ENCODE results near the gene ODF4.

Gene ODF4

DNA sequence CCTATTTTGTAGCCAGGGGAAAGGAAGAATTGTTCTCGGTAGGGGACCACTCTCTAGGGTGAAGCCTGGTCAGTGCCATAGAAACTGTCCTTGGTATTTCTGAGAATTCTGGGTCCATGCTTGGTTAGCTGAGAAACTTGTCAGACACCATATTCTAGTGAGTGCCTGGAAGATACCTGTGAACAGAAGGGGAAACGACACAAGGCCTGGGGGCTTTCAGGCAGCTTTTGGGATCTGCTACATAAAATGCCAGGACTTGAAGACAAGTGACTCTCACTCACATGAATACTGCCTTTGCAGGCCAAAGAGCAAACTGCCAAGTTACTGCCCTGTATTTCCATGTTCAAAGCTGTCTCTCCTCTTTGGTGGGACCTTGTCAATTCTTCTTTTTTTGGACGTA lies 18.3 kb downstream of the ODF4 start:
- TF ChIP-seq TCF4 (CRISPR knock-in tag; IDR thresholded peaks at IDR 0.05; ENCODE audit: borderline replicate concordance) = no peak
- TF ChIP-seq TOX (CRISPR knock-in tag; IDR thresholded peaks at IDR 0.05; ENCODE audit: borderline replicate concordance) = no peak
- TF ChIP-seq TSHZ2 (CRISPR knock-in tag; IDR thresholded peaks at IDR 0.05) = no peak
- TF ChIP-seq, protein P1, sequence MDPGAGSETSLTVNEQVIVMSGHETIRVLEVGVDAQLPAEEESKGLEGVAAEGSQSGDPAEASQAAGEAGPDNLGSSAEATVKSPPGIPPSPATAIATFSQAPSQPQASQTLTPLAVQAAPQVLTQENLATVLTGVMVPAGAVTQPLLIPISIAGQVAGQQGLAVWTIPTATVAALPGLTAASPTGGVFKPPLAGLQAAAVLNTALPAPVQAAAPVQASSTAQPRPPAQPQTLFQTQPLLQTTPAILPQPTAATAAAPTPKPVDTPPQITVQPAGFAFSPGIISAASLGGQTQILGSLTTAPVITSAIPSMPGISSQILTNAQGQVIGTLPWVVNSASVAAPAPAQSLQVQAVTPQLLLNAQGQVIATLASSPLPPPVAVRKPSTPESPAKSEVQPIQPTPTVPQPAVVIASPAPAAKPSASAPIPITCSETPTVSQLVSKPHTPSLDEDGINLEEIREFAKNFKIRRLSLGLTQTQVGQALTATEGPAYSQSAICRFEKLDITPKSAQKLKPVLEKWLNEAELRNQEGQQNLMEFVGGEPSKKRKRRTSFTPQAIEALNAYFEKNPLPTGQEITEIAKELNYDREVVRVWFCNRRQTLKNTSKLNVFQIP (CRISPR knock-in tag; IDR thresholded peaks at IDR 0.05; ENCODE audit: borderline replicate concordance, low read depth) = no peak
- TF ChIP-seq ZNF565 (CRISPR knock-in tag; conservative IDR thresholded peaks at IDR 0.05; ENCODE audit: low read depth) = no peak
- TF ChIP-seq ZNF8 (CRISPR knock-in tag; IDR thresholded peaks at IDR 0.05) = no peak
- TF ChIP-seq PPARA (CRISPR knock-in tag; IDR thresholded peaks at IDR 0.05; ENCODE audit: borderline replicate concordance) = no peak
- no peak for TF ChIP-seq CSDC2 (CRISPR knock-in tag; IDR thresholded peaks at IDR 0.05)
- no peak for TF ChIP-seq ESRRG (CRISPR knock-in tag; IDR thresholded peaks at IDR 0.05)
- TF ChIP-seq GLIS3 (CRISPR knock-in tag; IDR thresholded peaks at IDR 0.05) = no peak
- no peak for TF ChIP-seq ISL1 (CRISPR knock-in tag; IDR thresholded peaks at IDR 0.05)
- ATAC-seq = no peak

DNA sequence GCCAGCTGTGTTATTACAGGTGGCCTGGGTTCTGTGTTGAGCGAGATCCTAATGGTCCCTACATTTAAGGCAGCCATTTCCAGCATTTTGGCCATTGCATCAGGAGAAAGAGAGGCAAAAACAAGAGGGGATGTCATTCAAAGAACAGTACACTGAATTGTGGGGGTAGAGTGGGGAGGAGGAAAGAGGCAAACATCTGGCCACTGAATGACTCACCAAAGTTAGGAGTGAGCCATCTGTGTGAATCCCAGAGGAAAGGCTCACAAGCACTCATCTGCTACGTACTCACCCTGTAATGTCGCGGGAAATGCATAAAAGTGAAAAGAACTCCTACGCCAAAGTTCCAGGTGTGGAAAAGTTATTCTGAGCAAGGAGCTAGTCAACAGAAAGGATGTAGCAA lies 20.1 kb downstream of the ODF4 start:
- peak; percentile 61 for ATAC-seq
- TF ChIP-seq ARNTL (CRISPR knock-in tag; IDR thresholded peaks at IDR 0.05; ENCODE audit: borderline replicate concordance, low read depth) (no peak), ZFP3 (CRISPR knock-in tag; IDR thresholded peaks at IDR 0.05) (no peak), ZFP30 (CRISPR knock-in tag; IDR thresholded peaks at IDR 0.05) (no peak), GLIS3 (CRISPR knock-in tag; IDR thresholded peaks at IDR 0.05) (no peak), PATZ1 (CRISPR knock-in tag; IDR thresholded peaks at IDR 0.05; ENCODE audit: borderline replicate concordance) (no peak), ZNF565 (CRISPR knock-in tag; conservative IDR thresholded peaks at IDR 0.05; ENCODE audit: low read depth) (no peak), TOX (CRISPR knock-in tag; IDR thresholded peaks at IDR 0.05; ENCODE audit: borderline replicate concordance) (no peak), CREB5 (CRISPR knock-in tag; IDR thresholded peaks at IDR 0.05; ENCODE audit: low read depth) (no peak), OSR1 (CRISPR knock-in tag; IDR thresholded peaks at IDR 0.05) (no peak), ZC3H10 (CRISPR knock-in tag; IDR thresholded peaks at IDR 0.05) (no peak), SNAI2 (CRISPR knock-in tag; IDR thresholded peaks at IDR 0.05) (no peak), ESRRG (CRISPR knock-in tag; IDR thresholded peaks at IDR 0.05) (no peak), ZNF8 (CRISPR knock-in tag; IDR thresholded peaks at IDR 0.05) (no peak), ZNF70 (CRISPR knock-in tag; IDR thresholded peaks at IDR 0.05) (no peak)
- TF ChIP-seq, protein P2, sequence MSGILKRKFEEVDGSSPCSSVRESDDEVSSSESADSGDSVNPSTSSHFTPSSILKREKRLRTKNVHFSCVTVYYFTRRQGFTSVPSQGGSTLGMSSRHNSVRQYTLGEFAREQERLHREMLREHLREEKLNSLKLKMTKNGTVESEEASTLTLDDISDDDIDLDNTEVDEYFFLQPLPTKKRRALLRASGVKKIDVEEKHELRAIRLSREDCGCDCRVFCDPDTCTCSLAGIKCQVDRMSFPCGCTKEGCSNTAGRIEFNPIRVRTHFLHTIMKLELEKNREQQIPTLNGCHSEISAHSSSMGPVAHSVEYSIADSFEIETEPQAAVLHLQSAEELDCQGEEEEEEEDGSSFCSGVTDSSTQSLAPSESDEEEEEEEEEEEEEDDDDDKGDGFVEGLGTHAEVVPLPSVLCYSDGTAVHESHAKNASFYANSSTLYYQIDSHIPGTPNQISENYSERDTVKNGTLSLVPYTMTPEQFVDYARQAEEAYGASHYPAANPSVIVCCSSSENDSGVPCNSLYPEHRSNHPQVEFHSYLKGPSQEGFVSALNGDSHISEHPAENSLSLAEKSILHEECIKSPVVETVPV (CRISPR knock-in tag; IDR thresholded peaks at IDR 0.05) = no peak

DNA sequence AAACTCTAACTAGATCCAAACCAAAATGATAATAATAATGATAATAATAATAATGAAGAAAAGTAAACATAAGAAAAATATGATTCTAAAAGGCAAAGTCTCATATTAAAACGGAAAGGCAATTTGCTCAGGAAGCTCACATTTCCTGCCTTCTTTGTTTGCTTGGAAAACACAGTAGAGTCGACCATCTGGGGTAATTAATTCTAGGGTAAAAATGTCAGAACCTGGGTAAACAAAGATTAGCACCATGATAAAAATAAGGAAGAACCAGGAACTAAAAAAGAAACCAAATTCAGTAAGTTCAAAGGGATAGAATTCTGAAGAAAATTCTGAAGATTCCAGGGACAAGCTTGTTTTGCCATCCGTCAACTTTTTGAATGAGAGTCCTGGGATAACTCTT lies 20.6 kb downstream of the ODF4 start:
- ATAC-seq = no peak
- TF ChIP-seq ZNF70 (CRISPR knock-in tag; IDR thresholded peaks at IDR 0.05) (no peak), TOX (CRISPR knock-in tag; IDR thresholded peaks at IDR 0.05; ENCODE audit: borderline replicate concordance) (no peak), CSDC2 (CRISPR knock-in tag; IDR thresholded peaks at IDR 0.05) (no peak), PATZ1 (CRISPR knock-in tag; IDR thresholded peaks at IDR 0.05; ENCODE audit: borderline replicate concordance) (no peak), ESRRG (CRISPR knock-in tag; IDR thresholded peaks at IDR 0.05) (no peak), PPARA (CRISPR knock-in tag; IDR thresholded peaks at IDR 0.05; ENCODE audit: borderline replicate concordance) (no peak), ZNF8 (CRISPR knock-in tag; IDR thresholded peaks at IDR 0.05) (no peak), OSR1 (CRISPR knock-in tag; IDR thresholded peaks at IDR 0.05) (no peak), ZC3H10 (CRISPR knock-in tag; IDR thresholded peaks at IDR 0.05) (no peak), ISL1 (CRISPR knock-in tag; IDR thresholded peaks at IDR 0.05) (no peak), BACH2 (CRISPR knock-in tag; IDR thresholded peaks at IDR 0.05; ENCODE audit: borderline replicate concordance) (no peak), GLIS3 (CRISPR knock-in tag; IDR thresholded peaks at IDR 0.05) (no peak), ZFP3 (CRISPR knock-in tag; IDR thresholded peaks at IDR 0.05) (no peak)
- TF ChIP-seq, protein P2 (CRISPR knock-in tag; IDR thresholded peaks at IDR 0.05) = no peak
- TF ChIP-seq, protein P1 (CRISPR knock-in tag; IDR thresholded peaks at IDR 0.05; ENCODE audit: borderline replicate concordance, low read depth) = no peak

Data from SK-N-SH treated with all-trans-retinoic acid at 6 μM for 48 hours (cell line).